ENCODE data around the gene THY1. TPM values are rescaled to one million over a fixed set of nuclear protein-coding genes. Genes with fewer than 3 reads are reported as not detected.

THY1 gene
- total RNA-seq, 1 experiment from 2014 or later: 1.1 TPM

GRCh38 chr11:119414734-119415133 is 8.2 kb downstream of the THY1 start:
- RAD21 ChIA-PET (ENCODE audit: low non-redundant PET in 1 of 2, low total read pairs in 2 of 2, uncharacterized antibody in 2 of 2, unreplicated experiment in 2 of 2): no interaction called here
- CTCF ChIA-PET: interaction anchor here (1.1 kb wide), 1 partner anchor 11 kb away, joined by 4 read pairs; no protein-coding TSS in a partner anchor
- Histone ChIP-seq H3K9me2 (ENCODE audit: insufficient read depth) (no peaks in the 10 kb centered on the region), H4K20me1 (ENCODE audit: insufficient read depth) (no peaks in the 10 kb centered on the region), H3K9ac (ENCODE audit: low read length) (no peak overlapping the region), H3K36me3 (ENCODE audit: control insufficient read depth in 1 of 2, insufficient read depth in 2 of 2, low read length in 2 of 2) (no peaks in the 10 kb centered on the region), H3K27me3 (ENCODE audit: insufficient read depth, low read length) (no peaks in the 10 kb centered on the region), H3K79me2 (ENCODE audit: insufficient read depth, low read length) (no peaks in the 10 kb centered on the region), H3K4me1 (ENCODE audit: control insufficient read depth in 1 of 2, insufficient read depth in 2 of 2, low read length in 2 of 2) (peaks cover 2 to 11% of the 10 kb centered on the region in 2 experiments; a peak in 3 of 4 replicates), H3K4me2 (ENCODE audit: low read length) (no peak overlapping the region), H3K4me3 (replicated peaks in 1 of 2; ENCODE audit: low read depth in 1 of 2, low read length in 2 of 2) (no peak overlapping the region), H3K9me3 (ENCODE audit: control insufficient read depth in 1 of 2, insufficient read depth in 1 of 2, low read depth in 1 of 2, low read length in 2 of 2) (no peaks in the 10 kb centered on the region), H3K27ac (ENCODE audit: low read depth, low read length) (no peak overlapping the region), H2AFZ (ENCODE audit: low read depth, low read length, poor library complexity, severe bottlenecking) (no peak overlapping the region)
- POLR2A ChIA-PET: no interaction called here
- no peak for DNase-seq (ENCODE audit: low read depth, low spot score)
- intact Hi-C loops (cut with micrococcal nuclease): no loop called here
- no peak for TF ChIP-seq CTCF (IDR thresholded peaks at IDR 0.05 in 2 of 3, conservative IDR thresholded peaks at IDR 0.05 in 1 of 3; ENCODE audit: borderline replicate concordance in 1 of 3, insufficient read depth in 1 of 3, low read depth in 2 of 3, low read length in 2 of 3)
- no peak for ATAC-seq
- no TSS peak for BruUV-seq (replicated peaks)

GRCh38 chr11:119414321-119414720 is 8.7 kb downstream of the THY1 start:
- BruUV-seq (replicated peaks): no TSS peak
- no peak for TF ChIP-seq EZH2 (IDR thresholded peaks at IDR 0.05)
- TF ChIP-seq ELF1 (IDR thresholded peaks at IDR 0.05; ENCODE audit: borderline replicate concordance, low read depth): no peak
- TF ChIP-seq FOSL1 (IDR thresholded peaks at IDR 0.05; ENCODE audit: low read depth): no peak
- no peak for TF ChIP-seq EGR1 (IDR thresholded peaks at IDR 0.05; ENCODE audit: low read depth)
- TF ChIP-seq EZH2phosphoT487 (IDR thresholded peaks at IDR 0.05; ENCODE audit: borderline replicate concordance): no peak
- TF ChIP-seq, protein P1, sequence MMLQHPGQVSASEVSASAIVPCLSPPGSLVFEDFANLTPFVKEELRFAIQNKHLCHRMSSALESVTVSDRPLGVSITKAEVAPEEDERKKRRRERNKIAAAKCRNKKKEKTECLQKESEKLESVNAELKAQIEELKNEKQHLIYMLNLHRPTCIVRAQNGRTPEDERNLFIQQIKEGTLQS (IDR thresholded peaks at IDR 0.05): no peak
- no peak for TF ChIP-seq CEBPB (IDR thresholded peaks at IDR 0.05; ENCODE audit: low read depth)
- TF ChIP-seq SIN3A (IDR thresholded peaks at IDR 0.05; ENCODE audit: low read depth): no peak
- TF ChIP-seq TCF7L2 (IDR thresholded peaks at IDR 0.05; ENCODE audit: borderline replicate concordance, extremely low read depth, insufficient read depth, insufficient read length): no peak
- TF ChIP-seq JUND (IDR thresholded peaks at IDR 0.05): no peak
- no peak for TF ChIP-seq POLR2AphosphoS5 (IDR thresholded peaks at IDR 0.05; ENCODE audit: low read depth, low read length)
- intact Hi-C loops (cut with micrococcal nuclease): no loop called here
- Histone ChIP-seq H3K4me2 (ENCODE audit: low read length) (no peak overlapping the region), H3K27me3 (ENCODE audit: insufficient read depth, low read length) (no peaks in the 10 kb centered on the region), H2AFZ (ENCODE audit: low read depth, low read length, poor library complexity, severe bottlenecking) (no peak overlapping the region), H3K36me3 (ENCODE audit: control insufficient read depth in 1 of 2, insufficient read depth in 2 of 2, low read length in 2 of 2) (no peaks in the 10 kb centered on the region), H4K20me1 (ENCODE audit: insufficient read depth) (no peaks in the 10 kb centered on the region), H3K9me3 (ENCODE audit: control insufficient read depth in 1 of 2, insufficient read depth in 1 of 2, low read depth in 1 of 2, low read length in 2 of 2) (no peaks in the 10 kb centered on the region), H3K27ac (ENCODE audit: low read depth, low read length) (no peak overlapping the region), H3K79me2 (ENCODE audit: insufficient read depth, low read length) (no peaks in the 10 kb centered on the region), H3K4me3 (replicated peaks in 1 of 2; ENCODE audit: low read depth in 1 of 2, low read length in 2 of 2) (no peak overlapping the region), H3K4me1 (ENCODE audit: control insufficient read depth in 1 of 2, insufficient read depth in 2 of 2, low read length in 2 of 2) (peaks cover 2 to 11% of the 10 kb centered on the region in 2 experiments; a peak in 3 of 4 replicates), H3K9me2 (ENCODE audit: insufficient read depth) (no peaks in the 10 kb centered on the region), H3K9ac (ENCODE audit: low read length) (no peak overlapping the region)
- ChIA-PET RAD21 (ENCODE audit: low non-redundant PET in 1 of 2, low total read pairs in 2 of 2, uncharacterized antibody in 2 of 2, unreplicated experiment in 2 of 2) (no interaction called here), POLR2A (no interaction called here), CTCF (interaction anchor here (1.1 kb wide), 1 partner anchor 11 kb away, joined by 4 read pairs; no protein-coding TSS in a partner anchor)
- no peak for DNase-seq (ENCODE audit: low read depth, low spot score)
- ATAC-seq: no peak
